GM18870 (cell line): ENCODE data around the gene PYROXD2.
"Not testable (repeated sequence)": the region's sequence is repeated elsewhere in the genome, so short reads cannot be mapped to it uniquely, and the experiment has no call there.

Experiments
- ATAC-seq: cut with Tn5 transposase; IDR thresholded peaks from one replicate; pipeline ENCODE4 v1.9.1; 2021; ENCODE audit warnings: moderate library complexity; ENCODE audit not compliant: unreplicated experiment

PYROXD2 gene

GRCh38 chr10:98396096-98397063 lies 18.6 kb downstream of the PYROXD2 start:
- ATAC-seq: no peak

- ATAC-seq: no peak
These were observed 20.0 kb downstream of the PYROXD2 start for GRCh38 chr10:98394851-98395440.

- ATAC-seq: no peak
These were observed 23.4 kb downstream of the PYROXD2 start for GRCh38 chr10:98391578-98391991.

- ATAC-seq: no peak
These were observed 23.9 kb downstream of the PYROXD2 start for GRCh38 chr10:98391065-98391464.

GRCh38 chr10:98390406-98390805 lies 24.6 kb downstream of the PYROXD2 start:
- no peak for ATAC-seq

- ATAC-seq: no peak
These were observed 25.6 kb downstream of the PYROXD2 start for GRCh38 chr10:98389398-98389797.

GRCh38 chr10:98388101-98388655 lies 26.8 kb downstream of the PYROXD2 start:
- no peak for ATAC-seq

- no peak for ATAC-seq
These were observed 30.4 kb downstream of the PYROXD2 start for GRCh38 chr10:98384531-98385133.

GRCh38 chr10:98383869-98384268 lies 31.1 kb downstream of the PYROXD2 start:
- no peak for ATAC-seq

GRCh38 chr10:98383134-98383667 lies 31.8 kb downstream of the PYROXD2 start:
- ATAC-seq: not testable (repeated sequence)

- no peak for ATAC-seq
These were observed 32.3 kb downstream of the PYROXD2 start for GRCh38 chr10:98382691-98383101.

- ATAC-seq: no peak
These were observed 34.3 kb downstream of the PYROXD2 start for GRCh38 chr10:98380493-98381339.

GRCh38 chr10:98378722-98379121 lies 36.3 kb downstream of the PYROXD2 start:
- ATAC-seq: no peak

- no peak for ATAC-seq
These were observed 37.4 kb downstream of the PYROXD2 start for GRCh38 chr10:98377536-98377935.

GRCh38 chr10:98377001-98377400 lies 38.0 kb downstream of the PYROXD2 start:
- ATAC-seq: no peak

GRCh38 chr10:98376485-98376884 lies 38.5 kb downstream of the PYROXD2 start:
- ATAC-seq: no peak

GRCh38 chr10:98374217-98374985 lies 40.6 kb downstream of the PYROXD2 start:
- no peak for ATAC-seq

- ATAC-seq: no peak
These were observed 41.5 kb downstream of the PYROXD2 start for GRCh38 chr10:98373260-98374040.
